ENCODE data around the gene KDM4B. TPM values are rescaled to one million over a fixed set of nuclear protein-coding genes. Genes with fewer than 3 reads are reported as not detected.
A peak's percentile ranks its signal among the peaks of the same experiment; 100 is the strongest.

Gene KDM4B
- total and polyA plus RNA-seq, 9 of the 15 experiments (the other 6 are each of a cell fraction or from before 2014, with no cell fraction given) = 0.21 to 29.9 (median 7.3) TPM

GRCh38 chr19:5091018-5091683 lies 122.2 kb downstream of the KDM4B start (continued):
- TF ChIP-seq ZNF449 (CRISPR knock-in tag; IDR thresholded peaks at IDR 0.05) (no peak), TSHZ1 (CRISPR knock-in tag; IDR thresholded peaks at IDR 0.05) (no peak), PKNOX1 (IDR thresholded peaks at IDR 0.05) (no peak), SMAD1 (IDR thresholded peaks at IDR 0.05; ENCODE audit: low read depth, low read length, partially characterized antibody) (no peak), KDM4B (IDR thresholded peaks at IDR 0.05; ENCODE audit: borderline replicate concordance in 2 of 2, low read depth in 1 of 2) (no peak), HLTF (IDR thresholded peaks at IDR 0.05) (no peak), U2AF2 (optimal IDR thresholded peaks at IDR 0.05; ENCODE audit: low read depth, low read length) (no peak), ZNF79 (CRISPR knock-in tag; IDR thresholded peaks at IDR 0.05; ENCODE audit: low read depth) (no peak), CBX8 (IDR thresholded peaks at IDR 0.05; ENCODE audit: borderline replicate concordance, extremely low read depth, low read depth, low read length, poor library complexity, severe bottlenecking) (no peak), GMEB1 (CRISPR knock-in tag; IDR thresholded peaks at IDR 0.05) (no peak), RBM34 (IDR thresholded peaks at IDR 0.05; ENCODE audit: borderline replicate concordance, insufficient read depth, low read length) (no peak), HNRNPK (IDR thresholded peaks at IDR 0.05; ENCODE audit: low read depth, low read length, poor library complexity, severe bottlenecking) (no peak), PTBP1 (IDR thresholded peaks at IDR 0.05; ENCODE audit: low read depth, low read length) (0 out of 2 replicates have a peak, but pooled peaks have one; percentile 7), ZZZ3 (IDR thresholded peaks at IDR 0.05) (no peak), MEF2D (tag; conservative IDR thresholded peaks at IDR 0.05; ENCODE audit: low read depth) (peak; percentile 60; the same call in 1 of the 2 replicates), E2F3 (CRISPR knock-in tag; IDR thresholded peaks at IDR 0.05) (no peak), SFPQ (IDR thresholded peaks at IDR 0.05; ENCODE audit: low read depth, low read length) (no peak)
